ENCODE results near the gene INPP4B. TPM values are rescaled to one million over a fixed set of nuclear protein-coding genes. Genes with fewer than 3 reads are reported as not detected.

INPP4B gene
- total RNA-seq, 2 experiments from 2014 or later, result not detected

- no peak overlapping the region for H2AFZ ChIP-seq (ENCODE audit: low read length)
- no peaks in the 10 kb centered on the region for H3K36me3 ChIP-seq (ENCODE audit: insufficient read depth, low read length)
- DNase-seq (ENCODE audit: low spot score), result no peak
- ChIA-PET CTCF (ENCODE audit: unreplicated experiment) (no interaction called here), POLR2A (no interaction called here)
- no peaks in the 10 kb centered on the region for H3K9me2 ChIP-seq (ENCODE audit: insufficient read depth, low read length)
- intact Hi-C loops (cut with micrococcal nuclease; ENCODE audit: unreplicated experiment), result loop anchor here (5.0 to 10.0 kb wide), 2 partner anchors 593 to 715 kb away; partner anchors contain the start of gene INPP4B
- TF ChIP-seq CTCF (conservative IDR thresholded peaks at IDR 0.05; ENCODE audit: low read length) (no peak), EZH2phosphoT487 (IDR thresholded peaks at IDR 0.05; ENCODE audit: borderline replicate concordance, low read depth, low read length) (no peak)
- no peaks in the 10 kb centered on the region for H3K79me2 ChIP-seq (ENCODE audit: insufficient read depth, low read depth, low read length)
- no peak overlapping the region for H3K4me3 ChIP-seq (ENCODE audit: low read depth, low read length, poor library complexity, severe bottlenecking)
- no peaks in the 10 kb centered on the region for H4K20me1 ChIP-seq (ENCODE audit: insufficient read depth, low read length)
- H3K9me3 ChIP-seq (ENCODE audit: low read length), result no peaks in the 10 kb centered on the region
- H3K27ac ChIP-seq (ENCODE audit: low read depth, low read length, poor library complexity, severe bottlenecking), result no peak overlapping the region
- BruUV-seq (replicated peaks), result no TSS peak
- no peaks in the 10 kb centered on the region for H3K4me1 ChIP-seq (ENCODE audit: insufficient read depth, low read length, poor library complexity, severe bottlenecking)
- no peak overlapping the region for H3K4me2 ChIP-seq (ENCODE audit: low read length)
Measured at GRCh38 chr4:142129473-142129872, 716.6 kb downstream of the INPP4B start.

GRCh38 chr4:142128529-142128928 lies 717.6 kb downstream of the INPP4B start:
- Histone ChIP-seq H3K79me2 (ENCODE audit: insufficient read depth, low read depth, low read length) (no peaks in the 10 kb centered on the region), H4K20me1 (ENCODE audit: insufficient read depth, low read length) (no peaks in the 10 kb centered on the region), H3K9me3 (ENCODE audit: low read length) (no peaks in the 10 kb centered on the region), H3K9me2 (ENCODE audit: insufficient read depth, low read length) (no peaks in the 10 kb centered on the region), H3K4me2 (ENCODE audit: low read length) (no peak overlapping the region), H3K36me3 (ENCODE audit: insufficient read depth, low read length) (no peaks in the 10 kb centered on the region), H2AFZ (ENCODE audit: low read length) (no peak overlapping the region), H3K4me1 (ENCODE audit: insufficient read depth, low read length, poor library complexity, severe bottlenecking) (no peaks in the 10 kb centered on the region), H3K4me3 (ENCODE audit: low read depth, low read length, poor library complexity, severe bottlenecking) (no peak overlapping the region), H3K27ac (ENCODE audit: low read depth, low read length, poor library complexity, severe bottlenecking) (no peak overlapping the region)
- CTCF ChIA-PET (ENCODE audit: unreplicated experiment), result no interaction called here
- no TSS peak for BruUV-seq (replicated peaks)
- POLR2A ChIA-PET, result no interaction called here
- intact Hi-C loops (cut with micrococcal nuclease; ENCODE audit: unreplicated experiment), result loop anchor here (5.0 to 10.0 kb wide), 2 partner anchors 594 to 716 kb away; partner anchors contain the start of gene INPP4B
- no peak for DNase-seq (ENCODE audit: low spot score)
- TF ChIP-seq CTCF (conservative IDR thresholded peaks at IDR 0.05; ENCODE audit: low read length) (no peak), EZH2phosphoT487 (IDR thresholded peaks at IDR 0.05; ENCODE audit: borderline replicate concordance, low read depth, low read length) (no peak)

DNA sequence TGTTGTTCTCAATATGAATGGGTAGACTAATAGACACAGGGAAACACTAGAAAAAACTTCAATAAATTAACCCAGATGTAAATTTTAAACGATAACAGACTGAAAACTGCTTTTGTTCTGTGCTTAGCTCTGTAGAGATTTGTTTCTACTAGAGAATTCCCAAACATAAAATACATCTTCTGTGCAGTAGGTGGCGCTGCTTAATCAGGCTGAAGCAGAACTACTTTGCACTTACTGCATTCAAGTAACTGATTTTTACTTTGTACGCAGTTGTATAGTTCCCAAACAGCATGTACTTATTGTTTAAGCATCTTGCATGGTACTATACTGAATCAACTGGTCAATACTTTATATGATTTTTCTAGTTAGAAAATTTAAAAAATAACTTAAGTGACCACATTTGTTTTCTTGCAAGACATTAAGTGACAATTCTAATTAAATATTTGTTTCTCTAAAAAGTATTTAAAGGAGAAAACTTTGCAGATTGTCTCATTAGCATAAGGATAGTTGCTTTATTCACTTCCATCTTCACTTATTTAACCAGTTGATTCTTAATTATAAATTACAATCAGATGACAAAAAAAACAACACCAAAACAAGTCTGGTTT lies 719.1 kb downstream of the INPP4B start:
- TF ChIP-seq CTCF (conservative IDR thresholded peaks at IDR 0.05; ENCODE audit: low read length), result peak; percentile 93
- no peak for TF ChIP-seq EZH2phosphoT487 (IDR thresholded peaks at IDR 0.05; ENCODE audit: borderline replicate concordance, low read depth, low read length)
- Histone ChIP-seq H3K4me2 (ENCODE audit: low read length) (no peak overlapping the region), H3K4me1 (ENCODE audit: insufficient read depth, low read length, poor library complexity, severe bottlenecking) (no peaks in the 10 kb centered on the region), H4K20me1 (ENCODE audit: insufficient read depth, low read length) (no peaks in the 10 kb centered on the region), H3K9me3 (ENCODE audit: low read length) (no peaks in the 10 kb centered on the region), H3K36me3 (ENCODE audit: insufficient read depth, low read length) (no peaks in the 10 kb centered on the region), H3K9me2 (ENCODE audit: insufficient read depth, low read length) (no peaks in the 10 kb centered on the region), H2AFZ (ENCODE audit: low read length) (no peak overlapping the region), H3K4me3 (ENCODE audit: low read depth, low read length, poor library complexity, severe bottlenecking) (no peak overlapping the region), H3K27ac (ENCODE audit: low read depth, low read length, poor library complexity, severe bottlenecking) (no peak overlapping the region), H3K79me2 (ENCODE audit: insufficient read depth, low read depth, low read length) (no peaks in the 10 kb centered on the region)
- intact Hi-C loops (cut with micrococcal nuclease; ENCODE audit: unreplicated experiment), result loop anchor here (5.0 to 10.0 kb wide), 2 partner anchors 595 to 718 kb away; partner anchors contain the start of gene INPP4B
- no TSS peak for BruUV-seq (replicated peaks)
- ChIA-PET POLR2A (interaction anchor here (0.6 kb wide), 2 partner anchors 17 to 685 kb away, joined by 3 read pairs; no protein-coding TSS in a partner anchor), CTCF (ENCODE audit: unreplicated experiment) (no interaction called here)
- peak; percentile 54 for DNase-seq (ENCODE audit: low spot score)
